ENCODE measurements around the gene HUNK. TPM values are rescaled to one million over a fixed set of nuclear protein-coding genes. Genes with fewer than 3 reads are reported as not detected.

Gene HUNK
- total and polyA plus RNA-seq, 2 of the 8 experiments (the other 6 are each of a cell fraction or from before 2014, with no cell fraction given), result 1.9 to 10.2 TPM

DNA sequence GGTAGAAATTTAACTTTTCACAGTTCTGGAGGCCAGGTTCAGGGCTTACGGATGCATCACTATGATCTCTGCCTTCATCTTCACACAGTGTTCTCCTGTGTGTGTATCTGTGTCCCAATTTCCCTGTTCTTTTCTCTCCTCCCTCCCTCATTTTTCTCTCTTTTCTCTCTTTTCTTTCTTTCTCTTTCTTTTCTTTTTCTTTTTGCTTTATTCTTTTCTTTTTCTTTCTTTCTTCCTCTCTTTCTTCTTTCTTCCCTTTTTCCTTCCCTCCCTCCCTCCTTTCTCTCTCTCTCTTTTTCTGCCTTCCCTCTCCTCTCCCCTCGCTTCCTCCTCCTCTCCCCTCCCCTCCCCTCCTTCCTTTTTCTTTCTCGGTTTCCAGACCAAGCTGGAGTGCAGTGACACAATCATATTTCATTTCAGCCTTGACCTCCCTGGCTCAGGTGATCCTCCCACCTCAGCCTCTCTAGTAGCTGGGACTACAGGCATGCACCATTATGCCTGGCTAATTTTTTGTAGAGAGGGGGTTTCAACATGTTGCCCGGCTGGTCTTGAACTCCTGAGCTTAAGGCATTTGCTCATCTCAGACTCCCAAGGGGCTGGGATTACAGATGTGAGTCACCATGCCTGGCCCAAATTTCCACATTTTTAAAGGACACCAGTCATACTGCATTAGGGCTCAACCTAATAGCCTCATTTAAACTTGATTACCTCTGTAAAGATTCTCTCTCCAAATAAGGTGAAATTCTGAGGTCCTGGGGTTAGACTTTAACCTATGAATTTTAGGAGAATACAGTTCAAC, 115.9 kb downstream of the HUNK start:
- Histone ChIP-seq H4K8ac (ENCODE audit: extremely low read depth, insufficient read depth, low read length) (no peak overlapping the region), H2BK15ac (ENCODE audit: low read length) (no peak overlapping the region), H4K20me1 (replicated peaks in 1 of 2; ENCODE audit: control insufficient read depth in 1 of 2, insufficient read depth in 2 of 2, low read length in 2 of 2) (peaks cover 0 to 3% of the 10 kb centered on the region in 2 experiments), H2BK12ac (ENCODE audit: low read depth, low read length) (no peak overlapping the region), H3K4me2 (ENCODE audit: insufficient read depth in 1 of 2, low read depth in 2 of 2, low read length in 2 of 2) (no peak overlapping the region), H3K9me3 (ENCODE audit: insufficient read depth in 2 of 2, low read depth in 1 of 2, low read length in 1 of 2) (no peaks in the 10 kb centered on the region), H3K23me2 (ENCODE audit: low read depth, low read length) (no peaks in the 10 kb centered on the region), H3K4ac (replicated peaks; ENCODE audit: insufficient read length, low read depth, low read length) (no peak overlapping the region), H3K4me3 (ENCODE audit: extremely low read depth in 1 of 4, insufficient read depth in 2 of 4, low read depth in 3 of 4, low read length in 4 of 4) (no peak overlapping the region), H2BK20ac (ENCODE audit: low read length) (no peak overlapping the region), H3K23ac (ENCODE audit: insufficient read length) (no peak overlapping the region), H3K4me1 (replicated peaks in 1 of 4; ENCODE audit: control insufficient read depth in 3 of 4, insufficient read depth in 4 of 4, low read length in 3 of 4) (no peaks in the 10 kb centered on the region; a peak in 1 of 7 replicates), H2BK120ac (replicated peaks; ENCODE audit: low read depth, low read length) (no peak overlapping the region), H4K5ac (ENCODE audit: insufficient read length, low read depth, low read length) (no peak overlapping the region), H2BK5ac (ENCODE audit: low read depth, low read length) (no peak overlapping the region), H3K36me3 (ENCODE audit: control insufficient read depth in 2 of 4, insufficient read depth in 4 of 4, low read length in 3 of 4) (no peaks in the 10 kb centered on the region), H3K18ac (ENCODE audit: extremely low read depth, low read length) (no peak overlapping the region), H3K27me3 (replicated peaks in 1 of 4; ENCODE audit: control insufficient read depth in 3 of 4, extremely low read depth in 1 of 4, insufficient read depth in 3 of 4, low read length in 3 of 4) (no peaks in the 10 kb centered on the region), H3K56ac (replicated peaks; ENCODE audit: insufficient read length, low read depth, low read length) (no peak overlapping the region), H3K14ac (ENCODE audit: insufficient read length) (no peak overlapping the region), H3K27ac (ENCODE audit: low read depth, low read length) (no peak overlapping the region), H3K79me1 (ENCODE audit: low read depth, low read length) (no peaks in the 10 kb centered on the region), H2AK5ac (ENCODE audit: low read depth, low read length) (no peak overlapping the region), H2AFZ (ENCODE audit: low read length) (no peak overlapping the region), H4K91ac (replicated peaks; ENCODE audit: insufficient read length, low read length) (no peak overlapping the region), H3K79me2 (ENCODE audit: control insufficient read depth in 1 of 2, insufficient read depth in 2 of 2, low read length in 2 of 2) (no peaks in the 10 kb centered on the region), H3K9ac (replicated peaks in 1 of 4; ENCODE audit: extremely low read depth in 1 of 4, low read depth in 3 of 4, low read length in 3 of 4) (no peak overlapping the region; a peak in 1 of 7 replicates)
- ChIA-PET POLR2A (ENCODE audit: partially characterized antibody) (interaction anchor here (0.7 kb wide), 1 partner anchor 39 kb away, joined by 4 read pairs; no protein-coding TSS in a partner anchor), CTCF (ENCODE audit: partially characterized antibody) (interaction anchor here (1.3 to 5.7 kb wide), 3 partner anchors 113 to 269 kb away, joined by 3 to 46 read pairs (median 4); no protein-coding TSS in a partner anchor)
- no peak for FAIRE-seq
- WGBS, 2 experiments (ENCODE audit: extremely low coverage in 1 of 2, insufficient coverage in 1 of 2, insufficient read length in 1 of 2, insufficient replicate concordance in 2 of 2, low coverage in 1 of 2, low lambda C conversion rate in 2 of 2, missing lambda C conversion rate in 1 of 2), result 62% methylated on average over 4 of the region's 4 CpGs; no CpG with 5 or more reads in 1 of the 2 experiments
- no peak for DNase-seq (ENCODE audit: low read depth in 1 of 2, low spot score in 2 of 2)
- TF ChIP-seq SIX5 (IDR thresholded peaks at IDR 0.05; ENCODE audit: low read depth, low read length), result no peak
